RWPE2 (cell line): Measurements from ENCODE around the gene CIBAR2.

Experiments used
- ATAC-seq: fragments of 200-7000 bp; cut with Tn5 transposase; 3 replicates; pipeline ENCODE4 v1.9.1; 2021; ENCODE audit warnings: low read depth
- DNase-seq: peaks from one replicate; pipeline ENCODE4 v3.0.0-alpha.2; 2020; ENCODE audit warnings: low spot score
- H3K27ac ChIP-seq: fragments of 450-650 bp; 2 replicates; pipeline ENCODE4 v1.5.1; 2017; ENCODE audit warnings: mild to moderate bottlenecking; ENCODE audit not compliant: poor library complexity, severe bottlenecking
- H3K27me3 ChIP-seq: fragments of 250-450 bp; sonication (Bioruptor Pico); 2 replicates; pipeline ENCODE4 v1.5.1; 2021; ENCODE audit warnings: mild to moderate bottlenecking, moderate library complexity; ENCODE audit not compliant: insufficient read depth, poor library complexity, severe bottlenecking
- H3K36me3 ChIP-seq: fragments of 250-450 bp; sonication (Bioruptor Pico); 2 replicates; pipeline ENCODE4 v1.5.1; 2020; ENCODE audit warnings: low read depth, mild to moderate bottlenecking, moderate library complexity
- H3K4me1 ChIP-seq: fragments of 250-450 bp; sonication (Bioruptor Pico); 2 replicates; pipeline ENCODE4 v1.5.1; 2021; ENCODE audit warnings: mild to moderate bottlenecking, moderate library complexity; ENCODE audit not compliant: insufficient read depth, poor library complexity, severe bottlenecking
- H3K4me3 ChIP-seq: fragments of 250-450 bp; sonication (Bioruptor Pico); 2 replicates; pipeline ENCODE4 v1.5.1; 2021; ENCODE audit warnings: mild to moderate bottlenecking, moderate library complexity; ENCODE audit not compliant: severe bottlenecking
- H3K9me3 ChIP-seq: fragments of 250-450 bp; sonication (Bioruptor Pico); 2 replicates; pipeline ENCODE4 v1.5.1; 2021; ENCODE audit warnings: mild to moderate bottlenecking, moderate library complexity; ENCODE audit not compliant: severe bottlenecking
- CTCF ChIP-seq: fragments of 450-650 bp; IDR thresholded peaks from one replicate; pipeline ENCODE4 v1.5.1; 2017; ENCODE audit warnings: mild to moderate bottlenecking, moderate library complexity; ENCODE audit not compliant: poor library complexity, severe bottlenecking

Gene CIBAR2

GRCh38 chr16:85149776-85150175 lies 37.5 kb upstream of the CIBAR2 start:
- DNase-seq = no peak
- no peak for TF ChIP-seq CTCF

GRCh38 chr16:85148931-85149330 lies 36.7 kb upstream of the CIBAR2 start:
- Histone ChIP-seq H3K27ac (no peak overlapping the region), H3K4me3 (no peak overlapping the region), H3K27me3 (no peaks in the 10 kb centered on the region), H3K9me3 (no peaks in the 10 kb centered on the region), H3K36me3 (no peaks in the 10 kb centered on the region), H3K4me1 (peaks cover 22% of the 10 kb centered on the region)
- TF ChIP-seq CTCF = no peak
- DNase-seq (no peak), ATAC-seq (no peak)

More at GRCh38 chr16:85149776-85150175, 37.5 kb upstream of the CIBAR2 start:
- Histone ChIP-seq H3K4me1 (peaks cover 22% of the 10 kb centered on the region), H3K27ac (no peak overlapping the region), H3K9me3 (no peaks in the 10 kb centered on the region), H3K36me3 (no peaks in the 10 kb centered on the region), H3K4me3 (no peak overlapping the region), H3K27me3 (no peaks in the 10 kb centered on the region)
- ATAC-seq = no peak

GRCh38 chr16:85146922-85147651 lies 34.8 kb upstream of the CIBAR2 start:
- ATAC-seq (no peak), DNase-seq (no peak)
- H3K4me3 ChIP-seq = no peak overlapping the region
- no peak for TF ChIP-seq CTCF
- H3K9me3 ChIP-seq = no peaks in the 10 kb centered on the region
- H3K4me1 ChIP-seq = peaks cover 12% of the 10 kb centered on the region
- H3K36me3 ChIP-seq = no peaks in the 10 kb centered on the region
- no peak overlapping the region for H3K27ac ChIP-seq
- H3K27me3 ChIP-seq = no peaks in the 10 kb centered on the region

- ATAC-seq (no peak), DNase-seq (no peak)
- H3K4me3 ChIP-seq = no peak overlapping the region
- H3K27ac ChIP-seq = no peak overlapping the region
- TF ChIP-seq CTCF = no peak
- no peaks in the 10 kb centered on the region for H3K9me3 ChIP-seq
- H3K4me1 ChIP-seq = peaks cover 7% of the 10 kb centered on the region
- no peaks in the 10 kb centered on the region for H3K36me3 ChIP-seq
- H3K27me3 ChIP-seq = no peaks in the 10 kb centered on the region
These were observed 34.2 kb upstream of the CIBAR2 start for GRCh38 chr16:85146532-85146797.

GRCh38 chr16:85145734-85146531 lies 33.7 kb upstream of the CIBAR2 start:
- H3K4me3 ChIP-seq = no peak overlapping the region
- H3K4me1 ChIP-seq = peaks cover 4% of the 10 kb centered on the region
- DNase-seq = no peak
- H3K9me3 ChIP-seq = no peaks in the 10 kb centered on the region
- no peak for TF ChIP-seq CTCF
- H3K27ac ChIP-seq = no peak overlapping the region
- H3K27me3 ChIP-seq = no peaks in the 10 kb centered on the region
- H3K36me3 ChIP-seq = no peaks in the 10 kb centered on the region
- ATAC-seq = no peak
